Endodermal cell (in vitro differentiated cells): Measurements from ENCODE around the gene RORB. TPM values are rescaled to one million over a fixed set of nuclear protein-coding genes. Genes with fewer than 3 reads are reported as not detected.
"Not testable (repeated sequence)": the region's sequence is repeated elsewhere in the genome, so short reads cannot be mapped to it uniquely, and the experiment has no call there.

Source experiments
- DNase-seq: peaks from one replicate; pipeline ENCODE4 v3.0.0-alpha.2; 2017
- H3K27ac ChIP-seq: 2 replicates; pipeline ENCODE4 v1.5.1; 2013; ENCODE audit warnings: mild to moderate bottlenecking, low read depth, low read length, moderate library complexity
- H3K27me3 ChIP-seq: 2 replicates; pipeline ENCODE4 v1.6.1; 2013; ENCODE audit warnings: mild to moderate bottlenecking, low read length, moderate library complexity; ENCODE audit not compliant: insufficient read depth, control insufficient read depth, poor library complexity, severe bottlenecking
- H3K36me3 ChIP-seq: 2 replicates; pipeline ENCODE4 v1.7.0; 2013; ENCODE audit warnings: mild to moderate bottlenecking, low read length, moderate library complexity; ENCODE audit not compliant: control insufficient read depth, insufficient read depth
- H3K4me1 ChIP-seq: one replicate; pipeline ENCODE4 v1.7.0; 2013; ENCODE audit warnings: low read length; ENCODE audit not compliant: control insufficient read depth, insufficient read depth
- H3K4me3 ChIP-seq: 2 replicates; pipeline ENCODE4 v1.5.1; 2013; ENCODE audit warnings: mild to moderate bottlenecking, low read length, moderate library complexity
- H3K9ac ChIP-seq: 2 replicates; pipeline ENCODE4 v1.6.1; 2013; ENCODE audit warnings: mild to moderate bottlenecking, low read length, moderate library complexity; ENCODE audit not compliant: poor library complexity, severe bottlenecking; ENCODE audit errors: extremely low read depth
- H3K9me3 ChIP-seq: 2 replicates; pipeline ENCODE4 v1.6.1; 2013; ENCODE audit warnings: mild to moderate bottlenecking, low read length, moderate library complexity; ENCODE audit not compliant: control insufficient read depth
- H3K27ac Mint-ChIP-seq: 2 replicates; pipeline ENCODE4 v1.8.0; 2020; ENCODE audit warnings: mixed read lengths
- H3K27me3 Mint-ChIP-seq: 2 replicates; pipeline ENCODE4 v1.8.0; 2021; ENCODE audit warnings: mild to moderate bottlenecking, mixed read lengths; ENCODE audit not compliant: insufficient read depth
- H3K36me3 Mint-ChIP-seq: 2 replicates; pipeline ENCODE4 v1.8.0; 2020; ENCODE audit warnings: low read depth, mixed read lengths
- H3K4me1 Mint-ChIP-seq: 2 replicates; pipeline ENCODE4 v1.8.0; 2020; ENCODE audit warnings: mixed read lengths
- H3K4me3 Mint-ChIP-seq: 2 replicates; pipeline ENCODE4 v1.8.0; 2020; ENCODE audit warnings: mild to moderate bottlenecking, moderate library complexity, mixed read lengths
- H3K9me3 Mint-ChIP-seq: 2 replicates; pipeline ENCODE4 v1.8.0; 2020; ENCODE audit warnings: mild to moderate bottlenecking, mixed read lengths
- CTCF ChIP-seq: fragments of 200-600 bp; sonication (generic); conservative IDR thresholded peaks from 2 replicates; pipeline ENCODE4 v1.5.0; 2021; ENCODE audit warnings: antibody characterized with exemption, mild to moderate bottlenecking
- WGBS, 2 experiments: methylation state at CpG; one replicate each; pipeline versions ENCODE4 v1.1.5 to v1.1.7; 2013; ENCODE audit warnings: missing lambda C conversion rate in 2 of 2, mixed read lengths in 1 of 2; ENCODE audit not compliant: insufficient coverage in 1 of 2, insufficient read length in 1 of 2; 5-methylcytosine and 5-hydroxymethylcytosine counted together
- total RNA-seq, 2 donors: library from RNA; stranded (reverse); fragmentation: NEBNext Ultra II Directional in 1 of 2; extraction: Animal tissue kit (Norgen Biotek cat#: 25700) in 1 of 2; gene quantifications; 2 replicates in 1 of 2; 3 replicates in 1 of 2; pipeline ENCODE4 v1.2.1, GENCODE V29; 2021

Gene RORB
- total RNA-seq, 2 donors from 2014 or later = 0.18 to 0.88 TPM

GRCh38 chr9:74527718-74528117 is 30.6 kb downstream of the RORB start:
- H3K9me3 Mint-ChIP-seq = no peaks in the 10 kb centered on the region
- no peak overlapping the region for H3K4me3 Mint-ChIP-seq
- H3K27me3 Mint-ChIP-seq = no peaks in the 10 kb centered on the region
- no peak overlapping the region for H3K9ac ChIP-seq
- H3K4me1 Mint-ChIP-seq = peaks cover 2% of the 10 kb centered on the region
- H3K36me3 ChIP-seq = no peaks in the 10 kb centered on the region
- H3K9me3 ChIP-seq = no peaks in the 10 kb centered on the region
- TF ChIP-seq CTCF = no peak
- H3K27me3 ChIP-seq = no peaks in the 10 kb centered on the region
- no peak overlapping the region for H3K27ac Mint-ChIP-seq
- H3K4me1 ChIP-seq = no peaks in the 10 kb centered on the region
- no peaks in the 10 kb centered on the region for H3K36me3 Mint-ChIP-seq
- no peak overlapping the region for H3K4me3 ChIP-seq
- H3K27ac ChIP-seq = no peak overlapping the region
- WGBS, 2 experiments = 93 to 100% methylated on average over 3 to 4 of the region's 5 CpGs
- DNase-seq = no peak

GRCh38 chr9:74528207-74528606 is 31.1 kb downstream of the RORB start:
- no peak for TF ChIP-seq CTCF
- Mint-ChIP-seq H3K27ac (peak overlapping the region; percentile 67), H3K27me3 (no peaks in the 10 kb centered on the region), H3K4me1 (peaks cover 2% of the 10 kb centered on the region), H3K9me3 (no peaks in the 10 kb centered on the region), H3K4me3 (no peak overlapping the region), H3K36me3 (no peaks in the 10 kb centered on the region)
- Histone ChIP-seq H3K4me3 (no peak overlapping the region), H3K9ac (no peak overlapping the region), H3K27ac (no peak overlapping the region), H3K36me3 (no peaks in the 10 kb centered on the region), H3K27me3 (no peaks in the 10 kb centered on the region), H3K9me3 (no peaks in the 10 kb centered on the region), H3K4me1 (no peaks in the 10 kb centered on the region)
- DNase-seq = no peak
- 93 to 98% methylated on average over 5 to 6 of the region's 6 CpGs for WGBS, 2 experiments

- H3K4me1 ChIP-seq, DNase-seq, H3K4me3 Mint-ChIP-seq, H3K27ac Mint-ChIP-seq, H3K27me3 Mint-ChIP-seq, H3K9me3 Mint-ChIP-seq, H3K27ac ChIP-seq, H3K9ac ChIP-seq, H3K9me3 ChIP-seq, H3K4me1 Mint-ChIP-seq, H3K36me3 Mint-ChIP-seq, H3K27me3 ChIP-seq, H3K36me3 ChIP-seq, H3K4me3 ChIP-seq: not testable (repeated sequence)
- WGBS, 2 experiments = 77 to 93% methylated on average over 5 to 6 of the region's 8 CpGs
- peak; percentile 74 for TF ChIP-seq CTCF
These were observed 33.3 kb downstream of the RORB start for GRCh38 chr9:74530458-74530857.
